Activated T-helper 1 cell treated with Interleukin-2 at 50 U/mL for 16 hours (primary cell): ENCODE measurements around the gene TUBB1.
A peak's percentile ranks its signal among the peaks of the same experiment; 100 is the strongest.

Experiments
- DNase-seq: peaks from one replicate; pipeline ENCODE4 v3.0.0-alpha.2; 2020; ENCODE audit warnings: low read depth

TUBB1 gene

DNA sequence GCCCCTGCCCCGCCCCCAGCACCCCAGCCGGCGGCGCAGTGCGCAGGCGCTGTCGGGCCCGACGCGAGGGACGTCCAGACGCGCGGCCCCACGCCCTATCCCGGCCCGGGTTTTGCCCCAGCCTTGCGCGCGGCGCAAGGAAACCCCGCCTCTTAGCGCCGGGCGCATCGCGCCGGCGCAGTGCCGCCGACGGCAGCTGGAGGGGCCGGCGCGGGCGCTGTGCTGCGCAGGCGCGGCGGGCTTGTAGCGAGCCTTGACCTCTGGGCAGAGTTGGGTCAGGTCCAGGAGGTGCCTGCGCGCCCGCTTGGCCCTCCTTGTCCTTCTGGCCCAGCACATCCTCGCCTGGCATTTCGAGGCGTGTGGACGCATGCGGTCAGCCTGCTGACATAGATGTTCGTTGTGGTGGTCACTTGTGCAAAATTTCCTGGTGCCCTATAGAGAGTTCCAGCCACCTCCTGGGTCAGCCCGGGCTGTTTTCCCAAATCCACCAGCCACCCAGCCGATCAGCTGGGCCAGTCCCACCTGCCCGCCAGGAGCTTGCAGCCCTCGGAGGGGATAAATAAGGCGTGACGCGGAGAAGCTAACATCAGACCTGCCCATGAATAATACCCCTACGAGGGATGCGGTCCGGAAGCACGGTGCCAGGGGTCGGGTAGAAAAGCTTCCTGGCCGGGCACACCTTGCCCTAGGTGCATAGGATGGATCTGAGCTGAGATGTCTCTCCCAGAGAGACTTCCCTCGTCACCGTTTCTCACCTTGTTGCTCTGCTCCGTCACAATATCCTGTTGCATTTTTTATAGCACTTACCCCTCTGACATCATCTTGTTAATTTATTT lies 23.8 kb downstream of the TUBB1 start:
- peak; percentile 94 for DNase-seq

DNA sequence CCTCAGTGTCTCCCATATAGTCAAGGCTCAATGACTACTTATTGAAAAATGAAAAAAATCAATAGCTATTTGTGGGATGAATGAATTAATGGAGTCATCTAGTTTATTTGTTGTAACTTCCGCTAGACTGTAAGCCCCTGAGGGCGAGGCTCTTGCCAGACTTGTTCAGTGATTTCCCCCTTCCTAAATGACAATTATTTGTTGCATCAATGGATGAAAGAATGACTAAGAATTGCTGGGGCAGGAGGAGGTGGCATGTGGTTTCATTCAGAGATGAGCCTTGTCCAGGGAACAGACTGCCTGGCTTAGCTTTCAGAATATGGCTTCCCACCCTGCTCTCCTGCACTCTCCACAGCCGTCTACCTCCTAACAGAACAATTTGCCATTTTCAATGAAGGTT lies 24.5 kb downstream of the TUBB1 start:
- DNase-seq, result no peak

DNA sequence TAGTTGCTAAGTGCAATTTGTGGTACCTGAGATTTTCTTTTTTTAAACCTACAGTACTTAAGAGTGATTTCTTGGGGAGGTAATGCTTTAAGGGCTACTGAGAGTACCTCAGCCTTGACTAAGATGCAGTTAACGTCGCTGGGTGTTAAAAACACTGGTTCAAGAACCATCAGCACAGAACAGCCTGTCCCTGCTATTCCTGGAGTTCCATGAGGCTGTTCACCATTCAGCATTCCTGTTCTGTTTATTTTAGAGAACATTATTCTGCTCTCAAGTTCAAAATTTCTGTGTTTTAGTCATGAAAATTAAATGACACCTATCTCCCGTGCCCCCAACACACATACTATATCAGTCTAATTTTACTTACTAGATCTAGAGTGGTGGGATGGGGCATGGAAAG lies 25.1 kb downstream of the TUBB1 start:
- DNase-seq, result no peak

DNA sequence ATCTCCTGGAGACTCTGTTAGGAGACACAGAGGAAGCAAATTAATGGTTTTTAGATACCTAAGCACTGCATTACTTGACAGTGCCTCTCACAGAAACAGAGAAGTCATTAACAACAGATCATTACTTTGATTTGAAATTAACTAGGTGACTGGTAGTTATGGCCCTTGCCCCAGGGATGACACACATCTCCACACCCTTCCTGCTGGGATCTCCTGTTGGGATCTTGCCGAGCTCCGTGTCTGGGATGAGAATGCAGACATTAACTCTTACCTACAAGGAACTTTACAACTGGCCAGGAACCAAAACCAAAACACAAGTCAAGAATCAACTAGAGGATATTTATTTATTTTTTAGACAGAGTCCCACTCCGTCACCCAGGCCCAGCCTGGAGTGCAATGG lies 25.6 kb downstream of the TUBB1 start:
- DNase-seq, result no peak

DNA sequence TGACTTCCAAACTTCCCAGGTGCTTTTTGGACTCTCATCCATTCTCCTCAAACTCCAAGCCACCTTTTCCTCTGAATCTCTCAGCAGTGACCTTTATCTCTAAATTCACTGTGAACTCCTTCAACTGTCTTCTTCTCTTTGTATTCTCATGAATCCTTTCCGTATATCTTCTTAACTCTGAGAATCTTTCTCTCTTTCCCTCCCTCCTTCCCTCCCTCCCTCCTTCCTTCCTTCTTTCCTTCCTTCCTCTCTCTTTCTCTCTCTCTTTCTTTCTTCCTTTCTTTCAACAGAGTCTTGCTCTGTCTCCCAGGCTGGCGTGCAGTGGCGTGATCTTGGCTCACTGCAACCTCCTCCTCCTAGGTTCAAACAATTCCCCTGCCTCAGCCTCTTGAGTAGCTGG lies 27.6 kb downstream of the TUBB1 start:
- DNase-seq, result no peak

DNA sequence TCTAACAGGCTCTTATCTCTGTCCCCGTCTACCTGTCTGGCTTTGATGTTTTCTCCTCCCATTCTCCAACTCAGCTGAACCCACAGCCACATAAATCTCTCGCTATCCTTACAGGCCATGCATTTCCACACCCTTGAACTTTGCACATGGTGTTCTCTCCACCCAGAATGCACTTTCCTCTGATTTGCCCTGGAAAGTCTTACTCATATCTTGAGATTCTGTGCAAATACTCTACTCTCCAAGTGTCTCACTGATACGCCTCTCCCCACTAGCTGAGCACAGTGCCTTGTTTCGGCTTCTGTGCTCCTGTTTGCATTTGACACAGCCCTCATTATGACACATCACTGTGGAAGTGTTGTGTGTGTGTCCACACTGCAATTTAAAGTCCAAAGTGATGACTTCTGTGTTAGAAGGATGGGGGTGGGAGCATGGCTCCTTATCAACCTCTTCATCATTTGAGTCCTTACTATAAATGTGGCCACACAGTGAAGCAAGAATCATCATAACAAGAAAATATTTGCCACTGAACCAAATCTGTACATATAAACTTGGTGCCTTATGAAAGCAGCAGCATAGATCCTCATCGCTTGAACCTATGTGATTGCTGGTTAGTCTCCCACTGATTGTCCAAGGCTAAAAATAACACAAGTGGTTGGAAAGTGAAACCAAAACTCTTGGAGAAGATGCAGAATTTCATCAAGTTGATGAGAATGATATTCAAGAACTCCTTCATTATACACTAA lies 28.9 kb downstream of the TUBB1 start:
- DNase-seq, result no peak

DNA sequence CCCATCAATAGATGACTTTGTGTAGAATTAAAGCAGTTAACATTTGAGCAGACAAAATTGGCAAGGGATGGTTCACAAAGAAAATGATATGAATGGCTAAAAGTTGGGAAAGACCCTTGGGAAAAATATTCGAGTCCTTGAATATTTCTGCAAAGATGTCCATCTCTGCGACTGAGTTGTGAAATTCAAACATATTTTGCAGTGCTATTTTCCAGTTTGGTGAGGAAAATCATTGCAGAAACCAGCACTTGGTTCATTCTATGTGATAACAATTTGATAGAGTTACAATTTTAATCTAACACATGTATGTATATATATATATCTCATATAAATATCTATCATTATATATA lies 29.4 kb downstream of the TUBB1 start:
- DNase-seq, result no peak

DNA sequence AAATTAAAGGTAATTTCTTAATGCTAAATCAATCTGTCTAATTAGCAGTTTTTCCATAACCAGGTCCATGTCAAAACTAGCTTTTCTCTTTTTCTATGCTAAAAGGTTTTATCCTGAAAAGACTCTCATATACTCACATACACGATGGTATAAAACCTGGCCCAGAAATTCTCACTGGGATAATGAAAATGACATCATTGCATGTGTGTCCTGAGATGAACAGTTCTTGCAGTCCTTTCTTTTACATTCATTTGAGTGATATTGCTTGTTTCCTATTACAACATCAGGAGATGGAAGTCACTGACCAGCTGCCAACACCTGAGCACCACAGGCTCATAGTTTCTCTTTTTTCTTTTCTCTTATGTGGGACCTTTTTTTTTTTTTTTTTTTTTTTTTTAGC lies 31.2 kb downstream of the TUBB1 start:
- DNase-seq, result no peak

DNA sequence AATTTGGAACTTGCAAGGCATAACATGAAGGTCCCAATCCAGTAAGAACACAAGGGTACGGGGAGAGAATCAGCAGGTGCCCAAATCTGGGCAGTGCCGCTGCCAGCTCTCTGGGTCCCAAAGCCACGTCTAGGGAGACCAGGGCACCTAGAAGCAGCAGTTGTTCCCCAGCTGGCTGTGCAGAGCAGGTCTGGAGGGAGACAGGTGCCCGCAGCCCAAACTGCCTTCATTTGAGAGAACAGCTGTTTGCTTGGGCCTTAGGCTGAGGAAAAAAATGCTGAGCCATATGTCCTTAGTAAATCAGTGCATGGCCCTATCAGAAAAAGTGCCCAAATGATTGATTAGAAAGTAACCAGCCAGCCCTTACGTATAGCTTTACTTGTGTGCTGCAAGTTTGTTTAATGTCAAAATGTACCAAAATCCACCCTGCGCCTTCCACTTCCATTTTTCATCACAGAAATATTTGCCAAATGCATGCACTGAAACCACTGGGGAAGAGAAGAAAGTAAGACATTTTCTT lies 32.5 kb downstream of the TUBB1 start:
- DNase-seq, result no peak

DNA sequence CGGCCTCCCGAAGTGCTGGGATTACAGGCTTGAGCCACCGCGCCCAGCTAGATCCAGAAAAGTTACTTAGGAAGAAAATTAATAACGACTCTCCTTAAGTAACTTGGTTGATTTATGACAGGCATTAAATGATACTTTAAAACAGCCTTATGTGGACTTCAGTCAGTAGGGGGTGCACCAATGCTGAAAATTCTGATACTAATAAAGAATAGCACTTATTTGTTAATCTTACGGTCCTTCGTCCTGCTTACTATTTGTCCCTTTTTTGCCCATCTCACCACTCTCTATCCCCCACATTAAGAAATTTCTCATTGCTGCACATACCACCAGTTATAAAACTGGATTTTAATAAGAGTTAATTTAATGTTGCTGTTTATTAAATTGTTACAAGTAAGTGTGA lies 36.1 kb downstream of the TUBB1 start:
- no peak for DNase-seq

DNA sequence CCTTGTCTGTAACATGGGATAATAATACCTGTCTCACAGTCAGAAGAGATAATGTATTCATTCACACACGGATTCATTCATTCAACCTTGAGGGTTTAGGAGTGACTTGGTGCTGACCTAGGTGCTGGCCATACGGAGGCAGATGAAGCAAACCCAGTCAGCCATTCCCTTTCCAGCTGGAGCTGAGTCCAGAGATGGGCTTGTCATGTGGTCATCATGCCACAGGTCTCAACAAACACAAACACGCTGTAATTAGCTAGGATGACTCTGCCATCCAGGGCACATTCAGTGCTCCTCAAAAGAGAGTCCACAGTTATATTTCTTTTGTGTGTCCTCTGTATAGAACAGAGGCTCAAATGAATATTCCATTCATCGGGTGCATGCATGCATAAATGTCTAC lies 42.9 kb downstream of the TUBB1 start:
- DNase-seq, result no peak

DNA sequence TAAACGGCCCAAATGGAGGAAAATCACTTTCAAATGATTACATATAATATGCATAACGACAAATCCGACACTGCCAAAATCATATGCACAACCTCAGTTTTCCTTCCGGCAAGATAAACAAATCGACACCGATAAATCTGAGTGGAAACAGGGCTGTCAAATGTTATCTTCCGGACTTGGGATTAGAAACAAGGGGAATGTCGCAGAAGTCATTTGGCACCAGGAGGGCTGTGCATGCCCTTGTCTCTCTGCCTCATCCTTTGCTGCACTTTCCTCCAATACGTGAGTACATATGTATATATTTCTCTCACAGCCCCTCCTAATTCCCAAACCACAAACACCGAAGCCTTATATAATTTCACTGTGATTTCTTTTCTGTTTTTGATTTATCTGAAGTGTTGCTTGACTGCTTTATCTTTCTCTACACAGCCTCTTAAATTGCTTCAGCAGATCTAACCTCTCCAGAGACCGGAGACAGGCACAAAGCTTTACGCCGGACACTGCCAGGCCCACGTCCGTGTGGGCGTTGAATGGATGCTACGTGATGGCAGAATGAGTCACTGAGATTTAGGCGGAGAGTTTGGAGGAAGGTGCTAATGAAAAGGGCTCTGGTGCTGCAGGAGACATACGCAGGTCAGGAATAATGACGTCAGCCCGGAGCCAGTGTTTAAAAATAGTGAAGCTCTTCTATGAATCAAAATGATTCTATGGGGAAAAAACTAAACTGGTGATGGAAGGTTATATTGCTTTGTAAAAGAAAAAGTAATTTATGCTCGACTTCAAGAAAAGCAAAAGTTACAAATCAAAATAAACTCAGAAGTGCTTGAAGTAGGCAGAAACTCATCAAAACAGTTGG lies 44.4 kb downstream of the TUBB1 start:
- DNase-seq, result no peak

DNA sequence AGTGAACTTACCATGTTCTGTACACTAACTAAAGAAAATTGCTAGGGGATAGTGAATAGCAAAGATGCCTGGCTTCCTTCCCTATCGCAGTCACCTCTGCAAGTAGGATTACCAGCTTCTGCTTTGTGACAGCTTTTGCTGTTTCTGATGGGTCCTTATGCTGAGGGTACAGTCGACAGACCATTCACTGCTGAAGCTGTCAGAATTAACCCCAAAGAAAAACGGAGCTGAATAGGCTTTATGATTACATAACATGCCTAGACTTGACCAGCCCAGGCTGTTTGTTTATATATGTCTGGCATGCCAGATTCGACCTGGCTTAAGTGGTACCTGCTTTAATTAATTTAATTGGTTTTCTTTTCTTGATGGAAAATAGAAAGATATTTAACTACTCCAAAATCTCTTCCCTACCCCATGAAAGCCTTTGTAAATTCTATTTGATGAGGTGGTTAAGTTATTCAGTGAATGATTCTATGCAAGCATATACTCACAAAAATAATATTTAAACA lies 45.0 kb downstream of the TUBB1 start:
- DNase-seq, result no peak

DNA sequence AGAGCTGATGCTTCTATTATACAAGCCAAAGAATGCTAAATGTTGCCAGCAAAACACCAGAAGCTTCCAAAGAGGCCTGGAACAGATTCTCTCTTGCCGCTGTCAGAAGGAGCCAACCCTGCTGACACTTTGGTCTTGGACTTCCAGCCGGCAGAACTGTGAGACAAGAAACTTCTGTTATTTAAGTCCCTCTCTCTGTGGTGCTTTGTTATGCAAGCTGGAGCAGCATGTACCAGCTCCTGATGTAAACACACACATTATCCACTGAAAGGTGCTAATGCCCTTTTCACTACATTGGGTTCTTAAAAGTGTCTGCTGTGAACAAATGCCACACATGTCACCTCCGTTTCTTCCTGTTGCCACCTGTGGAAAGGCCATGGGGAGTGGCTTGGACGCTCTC lies 49.3 kb downstream of the TUBB1 start:
- no peak for DNase-seq

DNA sequence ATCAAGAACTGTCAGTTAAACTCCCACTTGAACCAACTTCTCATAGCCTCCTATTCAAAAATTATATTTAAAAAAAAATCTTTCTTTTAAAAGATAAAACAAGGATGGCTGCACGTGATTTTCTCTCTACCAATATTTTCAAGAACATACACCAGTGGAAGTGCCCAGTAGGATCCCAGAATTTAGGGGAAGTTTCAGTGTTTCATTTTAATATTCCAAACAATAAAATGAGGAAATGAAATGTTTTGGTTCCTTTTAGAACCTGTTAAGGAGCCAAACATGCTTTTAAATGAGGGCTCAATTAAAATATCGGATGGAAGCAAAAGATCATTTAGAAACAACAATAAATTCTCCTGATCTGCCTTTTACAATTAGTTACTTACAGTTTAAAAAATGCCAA lies 49.8 kb downstream of the TUBB1 start:
- no peak for DNase-seq

DNA sequence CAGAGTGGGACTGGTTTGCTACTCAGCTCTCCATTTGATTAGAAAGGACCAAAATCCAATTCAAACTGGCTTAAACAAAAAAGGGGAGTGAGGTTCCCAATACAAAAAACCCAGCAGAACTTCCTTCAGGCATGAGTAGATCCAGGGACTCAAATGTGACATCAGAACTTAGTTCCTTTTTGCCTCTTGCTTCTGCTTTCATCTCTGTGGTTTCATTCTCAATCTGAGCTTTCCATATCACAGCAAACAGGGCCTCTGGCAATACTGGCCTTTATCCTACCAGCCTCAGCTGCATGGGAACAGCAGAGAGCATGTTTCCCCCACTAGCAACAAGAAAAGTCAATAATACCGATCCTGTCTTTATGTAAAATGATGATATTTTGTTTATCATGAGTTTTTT lies 52.0 kb downstream of the TUBB1 start:
- no peak for DNase-seq

DNA sequence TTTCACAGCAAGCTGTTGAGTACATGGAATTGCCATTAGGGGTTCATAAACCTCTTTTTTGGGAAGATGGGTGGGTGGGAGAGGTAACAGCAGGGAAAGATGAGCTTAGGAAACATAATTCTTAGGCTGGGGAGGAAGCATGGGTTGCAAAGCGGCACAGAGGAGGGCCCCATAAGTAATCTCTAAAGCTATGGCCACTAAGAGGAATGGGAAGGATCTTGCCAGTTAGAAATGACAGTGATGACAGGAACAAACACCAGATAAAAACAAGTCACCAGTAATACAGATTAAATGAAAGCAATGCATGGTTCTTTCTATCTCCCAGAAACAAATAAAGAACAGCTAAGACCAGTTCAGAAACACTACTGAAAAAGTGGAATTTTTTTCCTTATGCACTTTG lies 54.4 kb downstream of the TUBB1 start:
- no peak for DNase-seq

DNA sequence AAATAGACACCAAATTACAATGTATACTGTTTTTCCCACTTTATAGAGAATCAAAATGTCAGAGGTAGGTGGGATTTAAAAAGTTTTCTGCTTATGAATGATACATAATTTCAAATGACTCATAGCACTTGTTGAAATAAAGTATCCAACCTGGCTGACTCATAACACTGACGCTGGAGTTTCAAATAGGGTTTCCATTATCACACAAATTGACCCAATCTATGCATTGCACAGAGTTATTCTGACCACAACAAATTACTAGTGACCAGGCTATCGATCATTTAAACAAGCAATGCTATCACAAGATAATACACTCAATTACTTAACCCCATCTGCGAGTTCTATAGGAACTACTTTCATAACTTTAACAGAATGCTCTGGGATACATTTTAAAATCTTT lies 55.2 kb downstream of the TUBB1 start:
- no peak for DNase-seq

DNA sequence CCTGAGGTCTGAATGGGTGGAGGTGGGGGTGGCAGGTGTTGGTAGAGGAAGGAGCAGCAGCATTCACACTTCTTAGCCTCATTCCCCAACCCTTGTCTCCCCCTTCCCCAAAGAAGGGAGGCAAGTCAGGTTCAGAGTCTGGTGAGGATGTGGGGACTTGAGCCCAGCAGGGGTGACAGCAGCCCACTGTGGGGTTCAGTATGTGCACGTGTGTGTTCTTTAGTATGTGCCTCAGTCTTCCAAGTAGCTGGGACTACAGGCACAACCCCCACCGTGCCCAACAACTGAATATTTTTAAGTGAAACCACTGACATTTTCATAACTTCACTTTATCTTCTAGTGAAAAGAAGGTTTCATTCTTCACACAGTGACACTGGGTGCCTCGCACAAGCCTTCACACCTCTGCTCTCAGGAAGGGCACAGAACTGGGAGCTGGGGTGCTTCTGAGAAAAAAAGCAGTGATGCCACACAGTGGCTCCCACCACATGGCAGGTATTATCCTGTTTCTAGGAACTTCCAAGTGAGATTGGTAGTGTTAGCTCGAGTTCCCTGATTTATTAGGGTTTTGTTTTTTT lies 56.8 kb downstream of the TUBB1 start:
- DNase-seq, result no peak
